GM21529 (cell line): ENCODE results near the gene CMA1.
"Not testable (repeated sequence)": the region's sequence is repeated elsewhere in the genome, so short reads cannot be mapped to it uniquely, and the experiment has no call there.

Experiments used
- ATAC-seq: cut with Tn5 transposase; IDR thresholded peaks from one replicate; pipeline ENCODE4 v1.9.1; 2021; ENCODE audit not compliant: unreplicated experiment

CMA1 gene

GRCh38 chr14:24470450-24470849, 37.6 kb downstream of the CMA1 start:
- not testable (repeated sequence) for ATAC-seq

GRCh38 chr14:24465805-24466204, 42.3 kb downstream of the CMA1 start:
- ATAC-seq = no peak

GRCh38 chr14:24465368-24465767, 42.7 kb downstream of the CMA1 start:
- no peak for ATAC-seq

DNA sequence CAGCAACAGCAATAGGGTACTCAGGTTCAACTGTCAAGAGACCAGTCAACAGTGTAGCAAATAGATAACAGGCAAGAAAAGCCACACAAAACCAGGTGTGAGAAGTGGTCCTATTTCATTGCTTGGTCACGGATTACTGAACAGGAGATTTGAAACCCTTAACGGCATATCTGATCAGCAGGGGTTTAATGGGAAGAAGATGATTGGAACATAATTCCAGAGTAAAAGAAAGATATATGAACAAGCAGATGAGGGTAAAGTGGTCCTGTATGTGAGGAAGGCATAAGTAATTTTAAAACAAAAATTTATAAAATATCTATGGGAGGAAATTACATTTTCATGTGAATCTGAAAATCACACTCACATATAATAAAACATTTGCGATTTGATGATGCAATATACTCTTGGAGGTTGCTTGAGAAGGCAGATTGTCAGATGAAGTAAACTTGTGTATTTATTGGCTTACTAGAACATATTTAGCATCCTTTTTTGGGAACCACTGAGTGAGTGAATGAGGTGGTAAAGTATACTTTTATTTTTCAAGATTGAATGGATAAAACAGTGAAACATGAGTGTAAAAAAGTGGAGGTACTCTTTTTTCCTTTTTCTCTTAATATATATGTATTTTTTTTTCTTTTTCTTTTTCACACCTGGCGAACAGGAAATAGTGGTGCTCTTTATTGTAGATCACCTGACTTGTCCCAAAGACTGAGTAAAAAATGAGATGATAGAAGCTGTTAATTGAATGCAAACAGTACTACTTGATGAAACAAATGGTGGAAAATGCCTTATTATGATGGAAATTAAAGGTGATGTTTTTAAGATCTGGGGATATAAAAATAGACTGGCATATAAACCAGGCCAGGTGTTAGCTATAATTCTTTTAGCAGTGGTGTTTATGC, 43.9 kb downstream of the CMA1 start:
- ATAC-seq = no peak

GRCh38 chr14:24463017-24463883, 44.8 kb downstream of the CMA1 start:
- no peak for ATAC-seq

DNA sequence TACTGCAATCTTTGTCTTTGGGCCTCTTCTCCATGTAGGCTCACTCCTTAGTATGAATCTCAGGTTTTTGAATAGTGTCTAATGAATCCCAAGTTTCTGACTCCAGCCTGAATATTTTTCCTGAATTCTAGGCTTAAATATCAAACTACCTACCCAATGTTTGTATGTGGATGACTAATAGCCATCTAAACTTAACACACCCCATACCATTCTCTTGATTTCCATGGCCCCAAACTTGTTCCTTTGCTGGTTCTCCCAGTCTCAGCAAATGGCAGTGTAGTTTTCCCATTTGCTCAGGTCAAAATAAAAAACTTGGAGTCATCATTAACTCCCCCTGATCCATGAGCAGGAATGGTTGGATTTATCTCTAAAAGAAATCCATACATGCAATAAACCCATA, 46.7 kb downstream of the CMA1 start:
- ATAC-seq = no peak

DNA sequence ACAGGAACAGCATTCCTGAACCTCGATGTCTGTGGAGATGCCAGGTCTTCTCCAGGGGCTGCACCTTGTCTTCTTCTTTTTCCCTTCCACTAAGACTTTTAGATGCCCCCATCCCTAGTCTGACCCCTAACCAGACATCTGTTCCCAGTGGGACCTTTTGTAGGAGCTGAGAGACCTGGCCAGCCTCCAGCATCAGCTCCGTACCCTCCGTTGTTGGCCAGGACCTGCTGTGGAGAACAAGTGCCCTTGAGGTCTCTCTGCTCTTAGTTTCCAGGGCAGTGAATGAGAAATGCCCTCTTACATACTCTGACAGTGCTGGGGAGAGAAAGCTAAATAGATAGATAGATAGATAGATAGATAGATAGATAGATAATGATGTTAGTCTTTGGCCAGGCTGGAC, 48.7 kb downstream of the CMA1 start:
- no peak for ATAC-seq

DNA sequence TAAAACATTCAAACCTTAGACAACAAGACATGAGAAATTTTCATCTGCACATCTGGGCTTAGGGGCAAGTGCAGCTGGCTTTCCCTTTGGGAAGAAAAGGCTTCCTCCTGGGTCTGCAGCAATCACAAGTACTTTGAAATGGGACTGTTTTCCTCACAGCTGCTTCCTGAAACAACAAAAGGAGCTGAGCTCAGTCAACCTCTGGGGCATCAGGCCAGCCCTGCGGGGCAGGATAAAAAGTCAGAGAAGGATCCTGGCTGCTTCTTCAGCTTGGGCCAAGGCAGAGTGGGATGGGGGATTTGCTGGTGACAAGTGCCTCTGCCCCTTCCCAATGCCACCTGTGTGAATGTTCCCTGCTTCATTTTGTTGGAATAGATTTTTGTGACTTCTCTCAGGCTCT, 49.3 kb downstream of the CMA1 start:
- ATAC-seq = no peak

GRCh38 chr14:24456980-24457379, 51.1 kb downstream of the CMA1 start:
- ATAC-seq = no peak
